HepG2 (cell line): ENCODE results near the gene LBX2. TPM values are rescaled to one million over a fixed set of nuclear protein-coding genes. Genes with fewer than 3 reads are reported as not detected.

ENCODE experiments used
- CAMTA2 ChIP-seq: sonication (generic); formaldehyde crosslinking; IDR thresholded peaks from 2 replicates; pipeline ENCODE4 v1.4.0; 2020; ENCODE audit warnings: mild to moderate bottlenecking, missing genetic modification reagents, borderline replicate concordance
- CBX5 ChIP-seq: sonication (generic); formaldehyde crosslinking; IDR thresholded peaks from 2 replicates; pipeline ENCODE4 v1.4.0; 2020; ENCODE audit warnings: missing genetic modification reagents, borderline replicate concordance
- CREM ChIP-seq, 2 experiments: sonication (generic) in 1 of 2; formaldehyde crosslinking in 1 of 2; IDR thresholded peaks; 2 replicates each; pipeline versions ENCODE4 v1.4.0 to v1.6.1; 2016 to 2020; ENCODE audit warnings: antibody characterized with exemption in 1 of 2, mild to moderate bottlenecking in 1 of 2, missing genetic modification reagents in 1 of 2
- DMTF1 ChIP-seq: sonication (generic); formaldehyde crosslinking; IDR thresholded peaks from 2 replicates; pipeline ENCODE4 v1.4.0; 2020; ENCODE audit warnings: mild to moderate bottlenecking, missing genetic modification reagents
- HDAC2 ChIP-seq: sonication (generic); formaldehyde crosslinking; IDR thresholded peaks from 2 replicates; pipeline ENCODE4 v1.4.0; 2020; ENCODE audit warnings: missing genetic modification reagents
- ISL2 ChIP-seq: sonication (generic); formaldehyde crosslinking; IDR thresholded peaks from 2 replicates; pipeline ENCODE4 v1.5.0; 2020; ENCODE audit warnings: missing genetic modification reagents
- ISX ChIP-seq: sonication (generic); formaldehyde crosslinking; conservative IDR thresholded peaks from 2 replicates; pipeline ENCODE4 v1.5.0; 2020; ENCODE audit warnings: missing genetic modification reagents
- MXD3 ChIP-seq: IDR thresholded peaks from 2 replicates; pipeline ENCODE4 v1.6.1; 2016; ENCODE audit warnings: mild to moderate bottlenecking, missing biosample characterization, missing genetic modification reagents
- NRL ChIP-seq: sonication (generic); formaldehyde crosslinking; IDR thresholded peaks from 2 replicates; pipeline ENCODE4 v1.5.0; 2020; ENCODE audit warnings: missing genetic modification reagents, mild to moderate bottlenecking, moderate library complexity, borderline replicate concordance
- RARA ChIP-seq: IDR thresholded peaks from 2 replicates; pipeline ENCODE4 v1.6.1; 2016; ENCODE audit warnings: missing genetic modification reagents, missing compliant biosample characterization
- REL ChIP-seq: sonication (generic); formaldehyde crosslinking; conservative IDR thresholded peaks from 2 replicates; pipeline ENCODE4 v1.8.0; 2022; ENCODE audit warnings: mild to moderate bottlenecking, missing genetic modification reagents, moderate library complexity
- SALL2 ChIP-seq: sonication (generic); formaldehyde crosslinking; IDR thresholded peaks from 2 replicates; pipeline ENCODE4 v1.8.1; 2023; ENCODE audit warnings: mild to moderate bottlenecking, missing genetic modification reagents, inconsistent platforms
- ZNF343 ChIP-seq: sonication (generic); formaldehyde crosslinking; IDR thresholded peaks from 2 replicates; pipeline ENCODE4 v1.4.0; 2020; ENCODE audit warnings: mild to moderate bottlenecking, missing genetic modification reagents
- ZNF530 ChIP-seq: sonication (generic); formaldehyde crosslinking; IDR thresholded peaks from 2 replicates; pipeline ENCODE4 v1.5.0; 2020; ENCODE audit warnings: low read depth, mild to moderate bottlenecking, missing genetic modification reagents
- ZNF609 ChIP-seq: sonication (generic); formaldehyde crosslinking; IDR thresholded peaks from 2 replicates; pipeline ENCODE4 v1.4.0; 2020; ENCODE audit warnings: mild to moderate bottlenecking, missing genetic modification reagents, borderline replicate concordance
- ZNF761 ChIP-seq: sonication (generic); formaldehyde crosslinking; conservative IDR thresholded peaks from 2 replicates; pipeline ENCODE4 v1.4.0; 2020; ENCODE audit warnings: mild to moderate bottlenecking, missing genetic modification reagents
- polyA plus RNA-seq, 8 experiments: library from polyadenylated mRNA; depleted of rRNA in 3 of 8; stranded (reverse) in 7 of 8; unstranded in 1 of 8; fragments of >200 nt; fragmentation: Illumina TruSeq in 4 of 8; extraction: Trizol in 4 of 8; gene quantifications; 2 replicates each; pipeline versions ENCODE4 v1.2.1 to v1.2.3, GENCODE V29; 2011 to 2016; ENCODE audit warnings: low read depth in 4 of 8, missing spikeins in 1 of 8, mixed read lengths in 1 of 8; ENCODE audit not compliant: insufficient read depth in 1 of 8
- total RNA-seq, 5 experiments: library from RNA; depleted of rRNA; stranded (reverse); fragments of >200 nt; fragmentation: Illumina TruSeq; extraction: Trizol; gene quantifications; 2 replicates each; pipeline ENCODE4 v1.2.3, GENCODE V29; 2016; ENCODE audit warnings: low read depth in 1 of 5
- TF ChIP-seq, protein P1 (sequence below): sonication (generic); formaldehyde crosslinking; IDR thresholded peaks from 2 replicates; pipeline ENCODE4 v1.4.0; 2020; ENCODE audit warnings: missing genetic modification reagents; ENCODE audit errors: not compliant biosample characterization
- TF ChIP-seq, protein P2 (sequence below): IDR thresholded peaks from 2 replicates; pipeline ENCODE4 v1.6.1; 2016; ENCODE audit warnings: control low read depth

LBX2 gene
- total and polyA plus RNA-seq, 2 of the 13 experiments (the other 11 are each of a cell fraction or from before 2014, with no cell fraction given) = 6.4 to 8.1 TPM

DNA sequence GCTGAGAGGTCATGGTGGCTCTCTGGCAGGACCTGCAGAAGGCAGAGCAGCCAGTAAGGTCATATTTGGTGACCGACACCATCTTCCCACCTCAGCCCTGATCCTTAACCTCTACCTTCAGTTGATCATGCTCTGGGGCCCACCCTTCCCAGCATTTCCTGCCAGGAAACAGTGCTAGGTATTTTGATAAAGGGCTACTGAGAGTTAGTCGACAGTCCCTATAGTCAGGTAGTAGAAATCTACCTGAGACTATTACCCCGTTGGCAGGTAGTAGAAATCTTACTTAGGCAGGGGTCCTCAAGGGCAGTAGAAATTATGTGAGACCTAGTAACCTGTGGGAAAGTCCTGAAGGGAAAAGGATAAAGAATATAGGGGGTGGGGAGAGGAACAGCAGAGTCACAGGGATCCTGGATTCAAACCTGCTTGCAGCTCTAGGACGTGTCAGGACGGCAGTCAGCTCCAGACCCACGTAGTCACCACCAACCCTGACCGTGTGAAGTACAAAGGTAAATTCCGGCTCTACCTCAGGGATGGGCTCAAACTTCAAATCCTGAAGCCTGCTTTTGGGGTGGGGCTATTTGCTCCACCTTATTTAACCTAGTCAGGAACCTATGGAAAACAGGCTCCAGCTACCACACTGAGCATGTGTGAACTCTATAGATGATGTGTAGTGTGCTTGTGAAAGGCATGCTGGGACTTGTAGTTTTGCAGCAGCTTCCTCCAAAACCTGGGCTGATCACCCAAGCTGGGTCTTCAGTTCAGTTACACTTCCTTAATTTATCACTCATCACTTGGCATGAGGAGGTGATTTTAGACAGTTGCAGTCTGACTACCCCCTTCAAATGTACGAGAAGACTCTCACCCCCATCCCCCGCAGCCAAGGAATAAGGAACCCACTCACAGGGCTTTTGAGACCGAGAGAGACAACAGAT, 26.6 kb upstream of the LBX2 start, which contains the start of gene DQX1 (continued):
- TF ChIP-seq CREM (IDR thresholded peaks at IDR 0.05) = peak; percentile 95
- TF ChIP-seq CREM (CRISPR knock-in tag; IDR thresholded peaks at IDR 0.05) = no peak
- TF ChIP-seq DMTF1 (CRISPR knock-in tag) = no peak
- TF ChIP-seq MXD3 (CRISPR knock-in tag) = 0 out of 2 replicates have a peak, but pooled peaks have one; percentile 10
- TF ChIP-seq, protein P1, sequence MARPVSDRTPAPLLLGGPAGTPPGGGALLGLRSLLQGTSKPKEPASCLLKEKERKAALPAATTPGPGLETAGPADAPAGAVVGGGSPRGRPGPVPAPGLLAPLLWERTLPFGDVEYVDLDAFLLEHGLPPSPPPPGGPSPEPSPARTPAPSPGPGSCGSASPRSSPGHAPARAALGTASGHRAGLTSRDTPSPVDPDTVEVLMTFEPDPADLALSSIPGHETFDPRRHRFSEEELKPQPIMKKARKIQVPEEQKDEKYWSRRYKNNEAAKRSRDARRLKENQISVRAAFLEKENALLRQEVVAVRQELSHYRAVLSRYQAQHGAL = no peak
- TF ChIP-seq ISX = no peak
- TF ChIP-seq ISL2 = 0 out of 2 replicates have a peak, but pooled peaks have one; percentile 42
- 0 out of 2 replicates have a peak, but pooled peaks have one; percentile 27 for TF ChIP-seq ZNF343
- TF ChIP-seq, protein P2, sequence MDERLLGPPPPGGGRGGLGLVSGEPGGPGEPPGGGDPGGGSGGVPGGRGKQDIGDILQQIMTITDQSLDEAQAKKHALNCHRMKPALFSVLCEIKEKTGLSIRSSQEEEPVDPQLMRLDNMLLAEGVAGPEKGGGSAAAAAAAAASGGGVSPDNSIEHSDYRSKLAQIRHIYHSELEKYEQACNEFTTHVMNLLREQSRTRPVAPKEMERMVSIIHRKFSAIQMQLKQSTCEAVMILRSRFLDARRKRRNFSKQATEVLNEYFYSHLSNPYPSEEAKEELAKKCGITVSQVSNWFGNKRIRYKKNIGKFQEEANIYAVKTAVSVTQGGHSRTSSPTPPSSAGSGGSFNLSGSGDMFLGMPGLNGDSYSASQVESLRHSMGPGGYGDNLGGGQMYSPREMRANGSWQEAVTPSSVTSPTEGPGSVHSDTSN (CRISPR knock-in tag) = no peak
- no peak for TF ChIP-seq SALL2 (CRISPR knock-in tag)
- no peak for TF ChIP-seq ZNF530 (CRISPR knock-in tag)
- peak; percentile 76 for TF ChIP-seq HDAC2 (CRISPR knock-in tag)
- no peak for TF ChIP-seq CAMTA2 (CRISPR knock-in tag)
- TF ChIP-seq ZNF761 (CRISPR knock-in tag) = no peak
- TF ChIP-seq NRL (CRISPR knock-in tag) = 0 out of 2 replicates have a peak, but pooled peaks have one; percentile 40
- no peak for TF ChIP-seq REL (CRISPR knock-in tag)
- no peak; the same call in 1 of the 2 replicates for TF ChIP-seq CBX5 (CRISPR knock-in tag)
- TF ChIP-seq ZNF609 (CRISPR knock-in tag) = no peak; the same call in 1 of the 2 replicates
- peak; percentile 54 for TF ChIP-seq RARA (CRISPR knock-in tag)
